Mesendoderm (in vitro differentiated cells): ENCODE results near the gene OR6K6.

Experiments
- DNase-seq: peaks from one replicate; pipeline ENCODE4 v3.0.0; 2013
- H2AK5ac ChIP-seq: 2 replicates; pipeline ENCODE4 v1.6.1; 2013; ENCODE audit warnings: low read length, inconsistent platforms
- H2BK120ac ChIP-seq: 2 replicates; pipeline ENCODE4 v1.6.1; 2013; ENCODE audit warnings: low read depth, mild to moderate bottlenecking, low read length, moderate library complexity, mixed read lengths
- H2BK15ac ChIP-seq: replicated peaks from 2 replicates; pipeline ENCODE4 v1.6.1; 2013; ENCODE audit warnings: low read depth, mild to moderate bottlenecking, moderate library complexity
- H2BK5ac ChIP-seq: 2 replicates; pipeline ENCODE4 v1.6.1; 2013; ENCODE audit warnings: low read length, inconsistent platforms
- H3K18ac ChIP-seq: 2 replicates; pipeline ENCODE4 v1.6.1; 2013; ENCODE audit warnings: mild to moderate bottlenecking, low read length, mixed read lengths
- H3K23ac ChIP-seq: one replicate; pipeline ENCODE4 v1.6.1; 2013; ENCODE audit warnings: low read length
- H3K27ac ChIP-seq: 2 replicates; pipeline ENCODE4 v1.5.1; 2013; ENCODE audit warnings: low read depth, mild to moderate bottlenecking, inconsistent platforms, low read length, moderate library complexity
- H3K27me3 ChIP-seq: 2 replicates; pipeline ENCODE4 v1.6.1; 2013; ENCODE audit warnings: low read length, control low read depth, mild to moderate bottlenecking, inconsistent platforms; ENCODE audit not compliant: insufficient read depth, poor library complexity
- H3K36me3 ChIP-seq: 2 replicates; pipeline ENCODE4 v1.6.1; 2013; ENCODE audit warnings: low read length, inconsistent platforms; ENCODE audit not compliant: control insufficient read depth, insufficient read depth
- H3K4ac ChIP-seq: one replicate; pipeline ENCODE4 v1.6.1; 2013; ENCODE audit warnings: low read depth, mild to moderate bottlenecking, low read length, moderate library complexity
- H3K4me1 ChIP-seq: 2 replicates; pipeline ENCODE4 v1.6.1; 2013; ENCODE audit warnings: low read depth, low read length, inconsistent platforms; ENCODE audit not compliant: control insufficient read depth
- H3K4me2 ChIP-seq: 2 replicates; pipeline ENCODE4 v1.6.1; 2013; ENCODE audit warnings: low read length
- H3K4me3 ChIP-seq: 2 replicates; pipeline ENCODE4 v1.5.1; 2013; ENCODE audit warnings: mild to moderate bottlenecking, low read length
- H3K56ac ChIP-seq: one replicate; pipeline ENCODE4 v1.6.1; 2013; ENCODE audit warnings: low read length
- H3K79me1 ChIP-seq: 2 replicates; pipeline ENCODE4 v1.6.1; 2013; ENCODE audit warnings: low read length, inconsistent platforms
- H3K79me2 ChIP-seq: 2 replicates; pipeline ENCODE4 v1.6.1; 2013; ENCODE audit warnings: mild to moderate bottlenecking, low read length; ENCODE audit not compliant: control insufficient read depth, insufficient read depth
- H3K9ac ChIP-seq: 2 replicates; pipeline ENCODE4 v1.6.1; 2013; ENCODE audit warnings: low read length, inconsistent platforms
- H4K5ac ChIP-seq: one replicate; pipeline ENCODE4 v1.6.1; 2013; ENCODE audit warnings: low read length
- H4K8ac ChIP-seq: one replicate; pipeline ENCODE4 v1.6.1; 2013; ENCODE audit warnings: low read depth, mild to moderate bottlenecking, control low read depth, low read length, moderate library complexity
- WGBS: extraction: QIAGEN DNeasy Blood & Tissue Kit; methylation state at CpG from one replicate; pipeline ENCODE4 v1.1.7; 2013; ENCODE audit warnings: low lambda C conversion rate, missing lambda C conversion rate; ENCODE audit not compliant: insufficient coverage; ENCODE audit errors: extremely low coverage; 5-methylcytosine and 5-hydroxymethylcytosine counted together

Gene OR6K6

DNA sequence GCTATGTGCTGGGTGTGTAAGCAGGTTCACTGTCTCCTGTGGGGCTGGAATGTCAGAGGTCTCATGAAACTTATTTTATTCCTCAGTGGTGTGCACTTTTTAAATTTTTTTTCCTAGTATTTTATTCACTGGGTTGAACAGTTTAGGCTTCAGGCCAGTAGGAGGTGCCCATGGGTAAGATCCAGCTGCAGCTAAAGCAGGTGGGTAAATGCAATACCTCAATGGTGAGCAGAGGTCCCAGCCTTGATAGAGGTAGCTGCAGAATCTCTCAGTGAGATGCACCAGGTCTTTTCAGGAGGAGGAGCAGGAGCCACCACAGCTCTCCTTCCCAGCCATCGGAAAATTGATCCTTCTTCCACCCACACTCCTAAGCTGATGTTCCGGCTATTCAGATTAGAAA, 39.1 kb downstream of the OR6K6 start:
- no peak overlapping the region for H3K9ac ChIP-seq
- no CpG with 5 or more reads among the region's 2 CpGs for WGBS
- H3K4ac ChIP-seq, result no peak overlapping the region
- H2BK120ac ChIP-seq, result no peak overlapping the region
- H3K27ac ChIP-seq, result no peak overlapping the region
- H2BK15ac ChIP-seq, result no peak overlapping the region
- no peak overlapping the region for H3K18ac ChIP-seq
- no peak overlapping the region for H4K5ac ChIP-seq
- H3K79me1 ChIP-seq, result no peaks in the 10 kb centered on the region
- no peak overlapping the region for H3K23ac ChIP-seq
- no peak overlapping the region for H4K8ac ChIP-seq
- H3K4me3 ChIP-seq, result no peak overlapping the region
- H3K79me2 ChIP-seq, result no peaks in the 10 kb centered on the region
- H2AK5ac ChIP-seq, result no peak overlapping the region
- no peak overlapping the region for H3K4me2 ChIP-seq
- H3K36me3 ChIP-seq, result no peaks in the 10 kb centered on the region
- no peaks in the 10 kb centered on the region for H3K27me3 ChIP-seq
- H3K56ac ChIP-seq, result no peak overlapping the region
- no peak overlapping the region for H2BK5ac ChIP-seq
- DNase-seq, result peak; percentile 60
- no peaks in the 10 kb centered on the region for H3K4me1 ChIP-seq

GRCh38 chr1:158794247-158794646, 39.7 kb downstream of the OR6K6 start:
- H2BK120ac ChIP-seq, result no peak overlapping the region
- no peak overlapping the region for H3K9ac ChIP-seq
- no peak overlapping the region for H3K4ac ChIP-seq
- no peak overlapping the region for H4K5ac ChIP-seq
- no peaks in the 10 kb centered on the region for H3K79me2 ChIP-seq
- no peaks in the 10 kb centered on the region for H3K27me3 ChIP-seq
- H3K4me3 ChIP-seq, result no peak overlapping the region
- H2BK15ac ChIP-seq, result no peak overlapping the region
- H4K8ac ChIP-seq, result no peak overlapping the region
- H3K4me1 ChIP-seq, result no peaks in the 10 kb centered on the region
- no peak overlapping the region for H3K18ac ChIP-seq
- H3K79me1 ChIP-seq, result no peaks in the 10 kb centered on the region
- no peak overlapping the region for H3K27ac ChIP-seq
- H2BK5ac ChIP-seq, result no peak overlapping the region
- WGBS, result no CpG with 5 or more reads among the region's 6 CpGs
- H3K36me3 ChIP-seq, result no peaks in the 10 kb centered on the region
- DNase-seq, result peak; percentile 14
- no peak overlapping the region for H3K56ac ChIP-seq
- no peak overlapping the region for H2AK5ac ChIP-seq
- no peak overlapping the region for H3K23ac ChIP-seq
- no peak overlapping the region for H3K4me2 ChIP-seq

DNA sequence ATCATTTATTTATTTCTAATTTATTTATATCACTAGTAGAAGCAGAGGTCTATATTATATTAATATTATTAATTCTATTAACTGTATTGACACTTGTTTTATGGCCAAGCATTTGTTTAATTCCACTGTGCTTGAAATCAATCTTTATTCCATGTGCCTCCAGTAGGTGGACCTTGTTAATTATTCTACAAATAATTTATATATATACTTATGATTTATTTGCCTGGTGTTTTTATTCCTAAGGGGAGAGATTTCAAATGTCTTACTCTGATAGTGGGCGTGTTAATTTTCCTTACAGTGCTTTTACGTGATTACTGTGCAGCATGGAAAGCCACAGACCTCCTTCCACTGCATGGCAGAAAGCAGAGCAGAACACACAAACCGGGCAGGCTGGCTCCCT, 44.0 kb downstream of the OR6K6 start:
- Histone ChIP-seq H3K4ac (no peak overlapping the region), H4K5ac (no peak overlapping the region), H3K79me2 (no peaks in the 10 kb centered on the region), H3K56ac (no peak overlapping the region), H3K36me3 (no peaks in the 10 kb centered on the region), H3K27me3 (no peaks in the 10 kb centered on the region), H2BK120ac (no peak overlapping the region), H2BK15ac (no peak overlapping the region), H3K4me2 (no peak overlapping the region), H3K9ac (no peak overlapping the region), H4K8ac (no peak overlapping the region), H3K23ac (no peak overlapping the region), H3K18ac (no peak overlapping the region), H2AK5ac (no peak overlapping the region), H3K4me1 (no peaks in the 10 kb centered on the region), H3K79me1 (no peaks in the 10 kb centered on the region), H2BK5ac (no peak overlapping the region), H3K27ac (no peak overlapping the region), H3K4me3 (no peak overlapping the region)
- WGBS, result no CpG with 5 or more reads among the region's 3 CpGs
- DNase-seq, result no peak

DNA sequence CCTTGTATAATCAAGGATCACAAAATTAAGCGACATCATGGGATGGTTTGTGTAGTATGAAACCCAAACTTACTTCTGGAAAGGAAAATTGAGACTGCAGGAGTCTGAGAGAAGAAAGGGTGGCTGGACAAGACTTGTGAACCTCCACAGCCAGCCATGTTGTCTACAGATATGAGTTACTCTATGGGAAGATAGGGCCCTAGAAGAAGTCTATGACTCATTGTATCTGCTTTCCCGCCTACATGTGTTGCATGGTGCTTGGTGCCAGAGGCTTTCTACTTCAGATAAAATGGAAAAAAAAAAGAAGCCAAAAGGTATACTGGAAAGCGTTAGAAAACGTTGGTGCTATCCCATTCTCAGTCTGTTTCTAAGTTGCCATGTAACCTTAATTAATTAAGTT, 45.2 kb downstream of the OR6K6 start:
- Histone ChIP-seq H2BK15ac (no peak overlapping the region), H3K79me2 (no peaks in the 10 kb centered on the region), H3K56ac (no peak overlapping the region), H2BK5ac (no peak overlapping the region), H4K8ac (no peak overlapping the region), H4K5ac (no peak overlapping the region), H2AK5ac (no peak overlapping the region), H3K4me2 (no peak overlapping the region), H3K36me3 (no peaks in the 10 kb centered on the region), H3K23ac (no peak overlapping the region), H3K4me3 (no peak overlapping the region), H3K27me3 (no peaks in the 10 kb centered on the region), H3K27ac (no peak overlapping the region), H2BK120ac (no peak overlapping the region), H3K9ac (no peak overlapping the region), H3K4ac (no peak overlapping the region), H3K79me1 (no peaks in the 10 kb centered on the region), H3K18ac (no peak overlapping the region), H3K4me1 (no peaks in the 10 kb centered on the region)
- no peak for DNase-seq
- WGBS, result no CpG with 5 or more reads among the region's 4 CpGs

DNA sequence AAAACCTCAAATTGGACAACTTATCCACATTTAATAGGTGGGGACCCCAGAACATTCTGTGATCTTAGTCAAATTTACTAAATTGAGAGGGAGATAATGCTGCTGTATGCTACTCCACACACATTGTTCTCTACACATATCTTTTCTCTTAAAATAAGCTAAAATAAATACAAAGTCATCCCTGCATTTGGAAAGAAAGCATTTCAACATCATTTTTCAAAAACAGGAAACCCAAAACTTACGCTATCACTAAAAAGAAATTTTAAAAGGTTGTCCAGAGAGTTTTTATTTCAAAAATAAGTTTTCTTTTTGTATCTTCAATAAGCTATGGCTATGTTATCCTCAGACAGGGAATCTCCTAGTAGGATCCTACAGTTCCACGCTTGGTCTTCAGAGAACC, 46.0 kb downstream of the OR6K6 start:
- no peaks in the 10 kb centered on the region for H3K27me3 ChIP-seq
- H3K23ac ChIP-seq, result no peak overlapping the region
- no peak overlapping the region for H3K27ac ChIP-seq
- H2BK120ac ChIP-seq, result no peak overlapping the region
- DNase-seq, result no peak
- H2AK5ac ChIP-seq, result no peak overlapping the region
- no peak overlapping the region for H3K4me2 ChIP-seq
- WGBS, result no CpG with 5 or more reads among the region's 2 CpGs
- H3K79me1 ChIP-seq, result no peaks in the 10 kb centered on the region
- H3K4me1 ChIP-seq, result no peaks in the 10 kb centered on the region
- no peak overlapping the region for H3K18ac ChIP-seq
- no peak overlapping the region for H2BK5ac ChIP-seq
- no peak overlapping the region for H2BK15ac ChIP-seq
- no peak overlapping the region for H3K4ac ChIP-seq
- H3K36me3 ChIP-seq, result no peaks in the 10 kb centered on the region
- no peak overlapping the region for H4K8ac ChIP-seq
- no peak overlapping the region for H3K9ac ChIP-seq
- H4K5ac ChIP-seq, result no peak overlapping the region
- no peak overlapping the region for H3K56ac ChIP-seq
- H3K4me3 ChIP-seq, result no peak overlapping the region
- H3K79me2 ChIP-seq, result no peaks in the 10 kb centered on the region

DNA sequence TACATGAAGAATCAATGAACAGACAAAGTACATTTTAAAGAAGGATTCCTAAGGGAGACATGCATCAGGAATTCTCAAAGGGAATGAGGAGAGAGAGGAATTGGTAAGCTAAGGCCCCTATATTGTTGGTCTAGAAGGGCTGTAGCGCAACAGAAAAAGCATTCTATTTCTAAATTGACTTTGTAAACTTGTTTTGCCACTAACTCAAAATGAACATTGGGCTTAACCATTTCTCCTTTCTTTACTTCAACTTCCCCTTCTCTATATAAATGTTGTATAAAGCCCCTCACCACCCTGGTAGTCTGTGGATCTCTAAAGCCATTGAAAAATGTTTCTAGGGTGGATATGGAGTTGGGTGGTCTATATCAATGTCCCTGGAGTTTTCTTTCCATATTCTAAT, 46.9 kb downstream of the OR6K6 start:
- H3K36me3 ChIP-seq, result no peaks in the 10 kb centered on the region
- H3K18ac ChIP-seq, result no peak overlapping the region
- no peak overlapping the region for H3K27ac ChIP-seq
- no peak overlapping the region for H4K5ac ChIP-seq
- H2BK5ac ChIP-seq, result no peak overlapping the region
- no peaks in the 10 kb centered on the region for H3K27me3 ChIP-seq
- no peak overlapping the region for H4K8ac ChIP-seq
- no peaks in the 10 kb centered on the region for H3K79me1 ChIP-seq
- no peak overlapping the region for H2AK5ac ChIP-seq
- H3K4me1 ChIP-seq, result no peaks in the 10 kb centered on the region
- DNase-seq, result no peak
- no peak overlapping the region for H3K56ac ChIP-seq
- no peak overlapping the region for H3K4me3 ChIP-seq
- H3K79me2 ChIP-seq, result no peaks in the 10 kb centered on the region
- no CpG with 5 or more reads among the region's 1 CpG for WGBS
- H3K4me2 ChIP-seq, result no peak overlapping the region
- H2BK15ac ChIP-seq, result no peak overlapping the region
- no peak overlapping the region for H3K9ac ChIP-seq
- H3K23ac ChIP-seq, result no peak overlapping the region
- H3K4ac ChIP-seq, result no peak overlapping the region
- H2BK120ac ChIP-seq, result no peak overlapping the region
